ENCODE measurements around the gene TCTN2. TPM values are rescaled to one million over a fixed set of nuclear protein-coding genes. Genes with fewer than 3 reads are reported as not detected.
A peak's percentile ranks its signal among the peaks of the same experiment; 100 is the strongest.

Gene TCTN2
- total RNA-seq, 1 experiment from 2014 or later = 12.1 TPM

- Histone ChIP-seq H3K9me2 (ENCODE audit: insufficient read depth) (no peaks in the 10 kb centered on the region), H2AFZ (ENCODE audit: low read depth, low read length, poor library complexity, severe bottlenecking) (no peak overlapping the region), H3K4me3 (replicated peaks in 1 of 2; ENCODE audit: low read depth in 1 of 2, low read length in 2 of 2) (no peak overlapping the region), H3K9ac (ENCODE audit: low read length) (no peak overlapping the region), H3K4me1 (ENCODE audit: control insufficient read depth in 1 of 2, insufficient read depth in 2 of 2, low read length in 2 of 2) (no peaks in the 10 kb centered on the region), H4K20me1 (ENCODE audit: insufficient read depth) (no peaks in the 10 kb centered on the region), H3K9me3 (ENCODE audit: control insufficient read depth in 1 of 2, insufficient read depth in 1 of 2, low read depth in 1 of 2, low read length in 2 of 2) (no peaks in the 10 kb centered on the region), H3K79me2 (ENCODE audit: insufficient read depth, low read length) (no peaks in the 10 kb centered on the region), H3K36me3 (ENCODE audit: control insufficient read depth in 1 of 2, insufficient read depth in 2 of 2, low read length in 2 of 2) (peaks cover 14 to 23% of the 10 kb centered on the region in 2 experiments; a peak in 3 of 4 replicates), H3K27me3 (ENCODE audit: insufficient read depth, low read length) (no peaks in the 10 kb centered on the region), H3K27ac (ENCODE audit: low read depth, low read length) (no peak overlapping the region), H3K4me2 (ENCODE audit: low read length) (no peak overlapping the region)
- intact Hi-C loops (cut with micrococcal nuclease) = no loop called here
- no peak for ATAC-seq
- ChIA-PET POLR2A (no interaction called here), RAD21 (ENCODE audit: low non-redundant PET in 1 of 2, low total read pairs in 2 of 2, uncharacterized antibody in 2 of 2, unreplicated experiment in 2 of 2) (no interaction called here), CTCF (no interaction called here)
- no TSS peak for BruUV-seq (replicated peaks)
- DNase-seq (ENCODE audit: low read depth, low spot score) = no peak
- TF ChIP-seq, protein P1, sequence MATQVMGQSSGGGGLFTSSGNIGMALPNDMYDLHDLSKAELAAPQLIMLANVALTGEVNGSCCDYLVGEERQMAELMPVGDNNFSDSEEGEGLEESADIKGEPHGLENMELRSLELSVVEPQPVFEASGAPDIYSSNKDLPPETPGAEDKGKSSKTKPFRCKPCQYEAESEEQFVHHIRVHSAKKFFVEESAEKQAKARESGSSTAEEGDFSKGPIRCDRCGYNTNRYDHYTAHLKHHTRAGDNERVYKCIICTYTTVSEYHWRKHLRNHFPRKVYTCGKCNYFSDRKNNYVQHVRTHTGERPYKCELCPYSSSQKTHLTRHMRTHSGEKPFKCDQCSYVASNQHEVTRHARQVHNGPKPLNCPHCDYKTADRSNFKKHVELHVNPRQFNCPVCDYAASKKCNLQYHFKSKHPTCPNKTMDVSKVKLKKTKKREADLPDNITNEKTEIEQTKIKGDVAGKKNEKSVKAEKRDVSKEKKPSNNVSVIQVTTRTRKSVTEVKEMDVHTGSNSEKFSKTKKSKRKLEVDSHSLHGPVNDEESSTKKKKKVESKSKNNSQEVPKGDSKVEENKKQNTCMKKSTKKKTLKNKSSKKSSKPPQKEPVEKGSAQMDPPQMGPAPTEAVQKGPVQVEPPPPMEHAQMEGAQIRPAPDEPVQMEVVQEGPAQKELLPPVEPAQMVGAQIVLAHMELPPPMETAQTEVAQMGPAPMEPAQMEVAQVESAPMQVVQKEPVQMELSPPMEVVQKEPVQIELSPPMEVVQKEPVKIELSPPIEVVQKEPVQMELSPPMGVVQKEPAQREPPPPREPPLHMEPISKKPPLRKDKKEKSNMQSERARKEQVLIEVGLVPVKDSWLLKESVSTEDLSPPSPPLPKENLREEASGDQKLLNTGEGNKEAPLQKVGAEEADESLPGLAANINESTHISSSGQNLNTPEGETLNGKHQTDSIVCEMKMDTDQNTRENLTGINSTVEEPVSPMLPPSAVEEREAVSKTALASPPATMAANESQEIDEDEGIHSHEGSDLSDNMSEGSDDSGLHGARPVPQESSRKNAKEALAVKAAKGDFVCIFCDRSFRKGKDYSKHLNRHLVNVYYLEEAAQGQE (IDR thresholded peaks at IDR 0.05; ENCODE audit: low read depth) = no peak
- no peak for TF ChIP-seq SIN3A (IDR thresholded peaks at IDR 0.05; ENCODE audit: low read depth)
These were observed 72.1 kb downstream of the TCTN2 start for GRCh38 chr12:123743002-123743401.

DNA sequence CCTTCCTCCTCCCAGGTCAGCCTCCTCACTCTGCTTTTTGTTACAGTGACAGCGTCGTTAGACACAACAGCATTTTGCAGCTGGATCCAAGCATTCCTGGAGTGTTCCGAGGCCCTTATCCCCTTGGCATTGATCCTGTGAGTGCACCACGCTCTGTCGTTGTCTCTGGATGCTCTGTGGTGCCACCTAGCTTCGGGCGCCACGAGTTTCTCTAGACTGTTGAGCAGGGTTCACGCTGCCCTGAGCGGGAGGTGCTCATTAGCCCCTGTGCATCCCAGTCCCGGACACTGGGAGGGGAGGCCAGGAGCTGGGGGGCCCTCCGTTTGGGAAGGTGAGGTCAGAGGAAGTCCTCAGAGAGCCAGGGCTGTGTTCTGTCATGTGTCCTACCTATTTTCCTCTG lies 73.9 kb downstream of the TCTN2 start:
- H3K9me2 ChIP-seq (ENCODE audit: insufficient read depth) = no peaks in the 10 kb centered on the region
- H3K4me1 ChIP-seq (ENCODE audit: control insufficient read depth in 1 of 2, insufficient read depth in 2 of 2, low read length in 2 of 2) = no peaks in the 10 kb centered on the region
- TF ChIP-seq MAX (IDR thresholded peaks at IDR 0.05) (no peak), ZNF274 (IDR thresholded peaks at IDR 0.05; ENCODE audit: low read depth, low read length) (no peak), CBX3 (IDR thresholded peaks at IDR 0.05; ENCODE audit: low read depth) (no peak), RAD21 (IDR thresholded peaks at IDR 0.05; ENCODE audit: low read depth) (peak; percentile 28), TCF7L2 (IDR thresholded peaks at IDR 0.05; ENCODE audit: borderline replicate concordance, extremely low read depth, insufficient read depth, insufficient read length) (no peak), ELF1 (IDR thresholded peaks at IDR 0.05; ENCODE audit: borderline replicate concordance, low read depth) (no peak), POLR2A (IDR thresholded peaks at IDR 0.05; ENCODE audit: borderline replicate concordance, extremely low read depth, insufficient read depth, insufficient read length) (no peak)
- TF ChIP-seq, protein P2, sequence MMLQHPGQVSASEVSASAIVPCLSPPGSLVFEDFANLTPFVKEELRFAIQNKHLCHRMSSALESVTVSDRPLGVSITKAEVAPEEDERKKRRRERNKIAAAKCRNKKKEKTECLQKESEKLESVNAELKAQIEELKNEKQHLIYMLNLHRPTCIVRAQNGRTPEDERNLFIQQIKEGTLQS (IDR thresholded peaks at IDR 0.05) = no peak
- TF ChIP-seq, protein P3, sequence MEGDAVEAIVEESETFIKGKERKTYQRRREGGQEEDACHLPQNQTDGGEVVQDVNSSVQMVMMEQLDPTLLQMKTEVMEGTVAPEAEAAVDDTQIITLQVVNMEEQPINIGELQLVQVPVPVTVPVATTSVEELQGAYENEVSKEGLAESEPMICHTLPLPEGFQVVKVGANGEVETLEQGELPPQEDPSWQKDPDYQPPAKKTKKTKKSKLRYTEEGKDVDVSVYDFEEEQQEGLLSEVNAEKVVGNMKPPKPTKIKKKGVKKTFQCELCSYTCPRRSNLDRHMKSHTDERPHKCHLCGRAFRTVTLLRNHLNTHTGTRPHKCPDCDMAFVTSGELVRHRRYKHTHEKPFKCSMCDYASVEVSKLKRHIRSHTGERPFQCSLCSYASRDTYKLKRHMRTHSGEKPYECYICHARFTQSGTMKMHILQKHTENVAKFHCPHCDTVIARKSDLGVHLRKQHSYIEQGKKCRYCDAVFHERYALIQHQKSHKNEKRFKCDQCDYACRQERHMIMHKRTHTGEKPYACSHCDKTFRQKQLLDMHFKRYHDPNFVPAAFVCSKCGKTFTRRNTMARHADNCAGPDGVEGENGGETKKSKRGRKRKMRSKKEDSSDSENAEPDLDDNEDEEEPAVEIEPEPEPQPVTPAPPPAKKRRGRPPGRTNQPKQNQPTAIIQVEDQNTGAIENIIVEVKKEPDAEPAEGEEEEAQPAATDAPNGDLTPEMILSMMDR (IDR thresholded peaks at IDR 0.05 in 2 of 3, conservative IDR thresholded peaks at IDR 0.05 in 1 of 3; ENCODE audit: borderline replicate concordance in 1 of 3, insufficient read depth in 1 of 3, low read depth in 2 of 3, low read length in 2 of 3) = peak; percentile 9 to 45 (median 42); a peak in 5 of 6 replicates
- H3K27ac ChIP-seq (ENCODE audit: low read depth, low read length) = no peak overlapping the region
- intact Hi-C loops (cut with micrococcal nuclease) = no loop called here
- no peaks in the 10 kb centered on the region for H4K20me1 ChIP-seq (ENCODE audit: insufficient read depth)
- no peaks in the 10 kb centered on the region for H3K9me3 ChIP-seq (ENCODE audit: control insufficient read depth in 1 of 2, insufficient read depth in 1 of 2, low read depth in 1 of 2, low read length in 2 of 2)
- H3K36me3 ChIP-seq (ENCODE audit: control insufficient read depth in 1 of 2, insufficient read depth in 2 of 2, low read length in 2 of 2) = peaks cover 12 to 20% of the 10 kb centered on the region in 2 experiments; a peak in 2 of 4 replicates
- no peak for DNase-seq (ENCODE audit: low read depth, low spot score)
- H3K4me2 ChIP-seq (ENCODE audit: low read length) = no peak overlapping the region
- ChIA-PET POLR2A (no interaction called here), RAD21 (ENCODE audit: low non-redundant PET in 1 of 2, low total read pairs in 2 of 2, uncharacterized antibody in 2 of 2, unreplicated experiment in 2 of 2) (no interaction called here), CTCF (no interaction called here)
- H3K4me3 ChIP-seq (replicated peaks in 1 of 2; ENCODE audit: low read depth in 1 of 2, low read length in 2 of 2) = no peak overlapping the region
- peak; percentile 92 for ATAC-seq
- H3K79me2 ChIP-seq (ENCODE audit: insufficient read depth, low read length) = no peaks in the 10 kb centered on the region
- no peaks in the 10 kb centered on the region for H3K27me3 ChIP-seq (ENCODE audit: insufficient read depth, low read length)
- no peak overlapping the region for H2AFZ ChIP-seq (ENCODE audit: low read depth, low read length, poor library complexity, severe bottlenecking)
- H3K9ac ChIP-seq (ENCODE audit: low read length) = no peak overlapping the region
- no TSS peak for BruUV-seq (replicated peaks)

All from HCT116 (cell line).